Measurements from ENCODE around the gene POLRMT. TPM values are rescaled to one million over a fixed set of nuclear protein-coding genes. Genes with fewer than 3 reads are reported as not detected.

Gene POLRMT
- total RNA-seq, 3 donors from 2014 or later: 21.9 to 34.7 (median 28.2) TPM

DNA sequence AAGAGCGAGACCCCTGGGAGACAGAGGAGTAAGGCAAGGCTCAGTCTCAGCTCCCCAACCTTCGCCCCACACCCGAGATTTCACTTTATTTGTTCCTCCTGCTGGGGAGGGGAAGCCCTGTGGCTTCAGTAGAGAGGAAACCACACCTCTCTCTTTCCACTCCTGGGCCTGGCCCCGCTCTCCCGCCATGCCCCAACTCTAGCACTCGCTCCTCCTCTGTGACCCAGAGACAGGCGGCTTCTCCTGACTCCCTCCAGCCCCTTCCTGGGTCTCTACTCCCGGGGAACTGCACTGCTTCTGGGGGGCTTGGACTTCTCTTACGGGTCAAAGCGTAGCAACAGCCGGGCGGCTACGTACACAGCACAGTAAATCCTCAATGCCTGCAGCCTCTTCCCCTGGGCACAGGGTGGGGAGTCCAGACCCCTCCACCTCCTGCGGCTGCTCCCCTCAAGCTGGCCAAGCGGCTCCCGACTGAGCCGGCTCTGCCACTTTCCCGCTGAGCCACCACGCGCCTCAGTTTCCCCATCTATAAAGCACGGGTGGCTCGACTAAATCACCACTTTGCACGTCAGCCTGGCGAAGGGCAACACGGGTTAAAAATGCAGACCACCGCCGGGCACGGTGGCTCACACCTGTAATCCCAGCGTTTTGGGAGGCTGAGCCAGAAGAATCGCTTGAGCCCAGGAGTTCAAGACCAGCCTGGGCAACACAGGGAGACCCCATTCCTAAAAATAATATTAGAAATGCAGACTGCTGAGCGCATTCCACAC, 28.3 kb upstream of the POLRMT start:
- no peaks in the 10 kb centered on the region for H3K9me3 ChIP-seq
- peak overlapping the region; percentile 81 to 90 (median 83) for H3K4me3 ChIP-seq
- intact Hi-C loops (cut with DNase I; ENCODE audit: low total_unique reads): loop anchor here (5.0 kb wide), 1 partner anchor 66 kb away; no protein-coding TSS in a partner anchor
- H3K4me1 ChIP-seq: peaks cover 18 to 33% of the 10 kb centered on the region in 2 donors
- H3K27ac ChIP-seq: peak overlapping the region; percentile 89 to 97
- no peaks in the 10 kb centered on the region for H3K36me3 ChIP-seq
- H3K27me3 ChIP-seq: no peaks in the 10 kb centered on the region
- TF ChIP-seq POLR2A (IDR thresholded peaks at IDR 0.05) (no peak), POLR2AphosphoS5 (IDR thresholded peaks at IDR 0.05) (no peak)
- TF ChIP-seq, protein P1, sequence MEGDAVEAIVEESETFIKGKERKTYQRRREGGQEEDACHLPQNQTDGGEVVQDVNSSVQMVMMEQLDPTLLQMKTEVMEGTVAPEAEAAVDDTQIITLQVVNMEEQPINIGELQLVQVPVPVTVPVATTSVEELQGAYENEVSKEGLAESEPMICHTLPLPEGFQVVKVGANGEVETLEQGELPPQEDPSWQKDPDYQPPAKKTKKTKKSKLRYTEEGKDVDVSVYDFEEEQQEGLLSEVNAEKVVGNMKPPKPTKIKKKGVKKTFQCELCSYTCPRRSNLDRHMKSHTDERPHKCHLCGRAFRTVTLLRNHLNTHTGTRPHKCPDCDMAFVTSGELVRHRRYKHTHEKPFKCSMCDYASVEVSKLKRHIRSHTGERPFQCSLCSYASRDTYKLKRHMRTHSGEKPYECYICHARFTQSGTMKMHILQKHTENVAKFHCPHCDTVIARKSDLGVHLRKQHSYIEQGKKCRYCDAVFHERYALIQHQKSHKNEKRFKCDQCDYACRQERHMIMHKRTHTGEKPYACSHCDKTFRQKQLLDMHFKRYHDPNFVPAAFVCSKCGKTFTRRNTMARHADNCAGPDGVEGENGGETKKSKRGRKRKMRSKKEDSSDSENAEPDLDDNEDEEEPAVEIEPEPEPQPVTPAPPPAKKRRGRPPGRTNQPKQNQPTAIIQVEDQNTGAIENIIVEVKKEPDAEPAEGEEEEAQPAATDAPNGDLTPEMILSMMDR (IDR thresholded peaks at IDR 0.05): no peak
- no peak for DNase-seq (ENCODE audit: low spot score in 2 of 2)

DNA sequence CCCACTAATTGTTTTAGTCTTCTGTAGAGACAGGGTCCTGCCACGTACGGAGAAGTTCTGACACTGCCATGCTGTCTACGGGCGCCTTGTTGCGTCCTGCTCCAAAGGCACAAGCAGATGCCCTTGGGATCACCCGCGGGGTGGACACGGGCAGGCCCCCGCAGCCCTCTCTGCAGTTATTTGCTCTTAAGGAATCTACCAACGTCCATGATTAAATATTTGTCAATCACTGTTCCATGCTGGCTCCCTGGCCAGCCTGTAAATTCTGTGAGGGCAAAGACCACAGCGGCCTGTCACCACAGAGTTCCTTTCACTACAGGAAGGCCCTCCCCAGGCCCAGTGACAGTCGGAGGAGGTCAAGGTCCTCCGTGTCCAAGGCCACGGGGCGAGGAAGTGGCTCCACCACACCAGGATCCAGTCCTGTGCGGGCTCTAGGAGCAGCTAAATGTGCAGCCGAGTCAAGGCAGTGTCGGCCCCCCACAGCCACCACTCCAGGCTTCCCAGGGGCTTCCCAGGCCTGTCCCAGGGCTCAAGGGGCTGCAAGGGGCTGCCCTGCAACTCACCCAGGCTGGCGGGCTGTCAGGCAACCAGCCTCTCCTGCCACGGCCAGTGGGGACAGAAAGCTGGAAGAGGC, 27.6 kb upstream of the POLRMT start:
- intact Hi-C loops (cut with DNase I; ENCODE audit: low total_unique reads): loop anchor here (5.0 kb wide), 1 partner anchor 66 kb away; no protein-coding TSS in a partner anchor
- H3K4me3 ChIP-seq: peak overlapping the region; percentile 81 to 90 (median 83)

DNA sequence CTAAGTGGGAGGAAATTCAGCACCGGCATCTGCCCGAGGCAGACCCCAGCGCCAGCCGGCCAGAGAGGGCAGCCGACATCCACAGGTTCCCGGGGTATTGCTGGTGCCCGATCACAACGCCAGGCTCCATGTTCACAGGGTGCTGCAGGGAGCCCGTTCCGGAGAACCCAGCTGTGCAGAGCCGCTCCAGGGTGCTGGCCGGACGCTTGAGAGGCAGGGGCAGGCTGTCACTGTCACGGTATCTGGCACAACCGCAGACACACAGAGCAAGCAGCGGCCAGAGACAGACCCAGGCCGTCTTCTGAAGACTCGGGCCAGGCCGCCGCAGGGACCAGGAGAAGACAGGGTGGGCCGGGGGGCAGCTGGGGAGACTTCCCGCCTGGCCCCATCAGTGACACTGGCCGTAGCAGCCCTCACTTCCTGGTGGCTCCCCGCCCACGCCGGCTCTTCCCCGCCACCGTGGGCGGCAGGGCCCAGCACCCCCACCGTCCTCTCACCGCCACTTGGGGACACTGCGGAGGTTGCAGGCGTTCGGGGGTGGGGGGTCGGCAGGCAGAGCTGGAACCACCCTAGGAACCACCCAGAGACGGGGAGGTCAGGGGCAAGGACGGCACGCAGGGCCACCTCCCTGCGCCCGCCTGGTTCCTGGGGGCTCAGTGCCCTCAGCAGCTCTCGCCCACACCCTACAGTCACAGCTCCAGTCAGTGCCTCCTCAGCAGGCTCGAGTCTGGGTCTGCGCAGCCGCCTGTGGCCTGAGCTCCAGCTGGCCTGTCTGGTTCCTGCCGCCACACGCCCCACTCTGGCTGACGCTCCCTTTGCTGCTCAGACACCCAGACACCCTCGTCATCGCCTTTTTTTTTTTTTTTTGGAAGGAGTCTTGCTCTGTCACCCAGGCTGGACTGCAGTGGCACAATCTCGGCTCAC, 25.8 kb upstream of the POLRMT start:
- Histone ChIP-seq H3K27me3 (no peaks in the 10 kb centered on the region), H3K4me3 (peak overlapping the region in 2 of 3 donors; percentile 24 to 81), H3K27ac (peak overlapping the region; percentile 89 to 97), H3K9me3 (no peaks in the 10 kb centered on the region), H3K4me1 (peaks cover 18 to 27% of the 10 kb centered on the region in 2 donors), H3K36me3 (no peaks in the 10 kb centered on the region)
- no peak for TF ChIP-seq POLR2AphosphoS5 (IDR thresholded peaks at IDR 0.05)
- TF ChIP-seq, protein P1 (IDR thresholded peaks at IDR 0.05): no peak
- TF ChIP-seq POLR2A (IDR thresholded peaks at IDR 0.05): no peak
- DNase-seq (ENCODE audit: low spot score in 2 of 2): peak in 1 of 2 donors; percentile 76
- intact Hi-C loops (cut with DNase I; ENCODE audit: low total_unique reads): no loop called here

More for the DNA sequence above, 27.6 kb upstream of the POLRMT start:
- DNase-seq (ENCODE audit: low spot score in 2 of 2): no peak
- H3K9me3 ChIP-seq: no peaks in the 10 kb centered on the region
- H3K4me1 ChIP-seq: peaks cover 18 to 33% of the 10 kb centered on the region in 2 donors
- peak overlapping the region; percentile 89 to 97 for H3K27ac ChIP-seq
- TF ChIP-seq POLR2AphosphoS5 (IDR thresholded peaks at IDR 0.05) (no peak), POLR2A (IDR thresholded peaks at IDR 0.05) (no peak)
- H3K36me3 ChIP-seq: no peaks in the 10 kb centered on the region
- H3K27me3 ChIP-seq: no peaks in the 10 kb centered on the region

DNA sequence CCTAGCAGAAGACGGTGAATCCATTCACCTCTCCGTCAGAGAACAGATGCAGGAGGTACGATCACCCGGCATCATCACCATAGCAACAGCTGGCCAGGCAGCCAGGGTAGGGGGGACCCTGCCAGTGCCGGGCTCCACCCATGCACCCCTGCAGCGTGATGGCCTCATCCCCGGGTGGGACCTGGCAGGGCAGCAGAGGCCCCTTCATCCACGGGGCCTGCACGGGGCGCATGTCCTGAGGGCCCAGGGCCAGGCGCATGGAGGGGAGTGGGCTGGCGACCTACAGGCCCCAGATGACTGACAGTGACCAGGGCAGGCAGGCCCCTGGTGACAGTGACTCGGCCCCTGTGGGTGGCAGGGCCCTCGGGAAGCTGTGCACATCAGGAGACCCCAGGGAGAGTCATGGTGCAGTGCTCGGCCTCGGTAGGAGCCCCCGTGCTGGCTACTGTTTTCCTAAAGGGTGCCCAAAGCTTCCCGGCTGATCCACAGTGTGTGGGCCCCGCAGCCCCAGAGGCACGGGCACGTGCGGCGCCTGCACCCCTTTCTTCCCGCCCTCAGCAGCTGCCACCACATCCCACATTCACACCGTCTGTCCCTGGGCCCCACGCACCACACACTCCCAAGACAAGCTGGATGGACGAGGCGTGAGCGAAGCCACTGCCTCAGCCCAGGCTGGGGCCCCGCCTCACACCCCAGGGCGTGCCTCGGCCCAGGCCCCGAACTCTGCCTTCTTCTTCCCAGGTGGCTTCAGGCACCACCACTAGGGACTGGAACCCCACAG, 24.9 kb upstream of the POLRMT start:
- H3K36me3 ChIP-seq: no peaks in the 10 kb centered on the region
- H3K27ac ChIP-seq: peak overlapping the region; percentile 89 to 97
- H3K4me3 ChIP-seq: peak overlapping the region in 1 of 3 donors; percentile 81
- no peaks in the 10 kb centered on the region for H3K27me3 ChIP-seq
- peaks cover 12 to 22% of the 10 kb centered on the region in 2 donors for H3K4me1 ChIP-seq
- TF ChIP-seq POLR2AphosphoS5 (IDR thresholded peaks at IDR 0.05) (no peak), POLR2A (IDR thresholded peaks at IDR 0.05) (no peak)
- TF ChIP-seq, protein P1 (IDR thresholded peaks at IDR 0.05): no peak
- H3K9me3 ChIP-seq: no peaks in the 10 kb centered on the region
- intact Hi-C loops (cut with DNase I; ENCODE audit: low total_unique reads): no loop called here
- no peak for DNase-seq (ENCODE audit: low spot score in 2 of 2)

Measured in breast epithelium (tissue), 4 donors.